ENCODE results near the gene TM4SF4.

TM4SF4 gene

DNA sequence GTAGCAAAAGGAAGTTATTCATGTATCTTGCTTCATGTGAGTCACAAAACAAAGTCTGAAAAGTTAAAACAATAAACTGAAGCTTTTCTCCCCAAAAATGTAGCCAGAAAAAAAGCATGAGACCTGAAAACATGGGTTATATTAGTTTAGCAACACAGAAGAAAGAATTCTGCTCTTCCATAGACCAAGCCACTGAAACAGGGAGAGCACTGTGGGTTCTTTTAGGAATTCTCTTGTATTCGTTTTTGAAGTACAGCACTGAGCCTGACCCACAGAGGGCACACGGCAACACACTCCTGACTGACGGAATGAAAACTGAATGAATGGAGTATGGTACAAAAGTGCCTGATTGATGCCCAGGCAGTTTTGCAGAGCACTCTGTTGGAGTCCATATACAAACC, 66.6 kb downstream of the TM4SF4 start:
- TF ChIP-seq, protein P1, sequence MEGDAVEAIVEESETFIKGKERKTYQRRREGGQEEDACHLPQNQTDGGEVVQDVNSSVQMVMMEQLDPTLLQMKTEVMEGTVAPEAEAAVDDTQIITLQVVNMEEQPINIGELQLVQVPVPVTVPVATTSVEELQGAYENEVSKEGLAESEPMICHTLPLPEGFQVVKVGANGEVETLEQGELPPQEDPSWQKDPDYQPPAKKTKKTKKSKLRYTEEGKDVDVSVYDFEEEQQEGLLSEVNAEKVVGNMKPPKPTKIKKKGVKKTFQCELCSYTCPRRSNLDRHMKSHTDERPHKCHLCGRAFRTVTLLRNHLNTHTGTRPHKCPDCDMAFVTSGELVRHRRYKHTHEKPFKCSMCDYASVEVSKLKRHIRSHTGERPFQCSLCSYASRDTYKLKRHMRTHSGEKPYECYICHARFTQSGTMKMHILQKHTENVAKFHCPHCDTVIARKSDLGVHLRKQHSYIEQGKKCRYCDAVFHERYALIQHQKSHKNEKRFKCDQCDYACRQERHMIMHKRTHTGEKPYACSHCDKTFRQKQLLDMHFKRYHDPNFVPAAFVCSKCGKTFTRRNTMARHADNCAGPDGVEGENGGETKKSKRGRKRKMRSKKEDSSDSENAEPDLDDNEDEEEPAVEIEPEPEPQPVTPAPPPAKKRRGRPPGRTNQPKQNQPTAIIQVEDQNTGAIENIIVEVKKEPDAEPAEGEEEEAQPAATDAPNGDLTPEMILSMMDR (IDR thresholded peaks at IDR 0.05; ENCODE audit: low read depth, low read length, missing control alignments) = no peak

GRCh38 chr3:149542375-149543312, 68.1 kb downstream of the TM4SF4 start:
- DNase-seq (ENCODE audit: low read depth) = no peak
- H3K4me3 ChIP-seq (ENCODE audit: low read depth, low read length) = no peak overlapping the region
- TF ChIP-seq, protein P1 (IDR thresholded peaks at IDR 0.05; ENCODE audit: low read depth, low read length, missing control alignments) = no peak

More for the DNA sequence above, 66.6 kb downstream of the TM4SF4 start:
- DNase-seq (ENCODE audit: low read depth) = no peak
- no peak overlapping the region for H3K4me3 ChIP-seq (ENCODE audit: low read depth, low read length)

- H3K4me3 ChIP-seq (ENCODE audit: low read depth, low read length) = no peak overlapping the region
- TF ChIP-seq, protein P1 (IDR thresholded peaks at IDR 0.05; ENCODE audit: low read depth, low read length, missing control alignments) = no peak
- no peak for DNase-seq (ENCODE audit: low read depth)
Measured at GRCh38 chr3:149545049-149545448, 70.6 kb downstream of the TM4SF4 start.

GRCh38 chr3:149547413-149547812, 72.9 kb downstream of the TM4SF4 start:
- TF ChIP-seq, protein P1 (IDR thresholded peaks at IDR 0.05; ENCODE audit: low read depth, low read length, missing control alignments) = no peak
- H3K4me3 ChIP-seq (ENCODE audit: low read depth, low read length) = no peak overlapping the region
- no peak for DNase-seq (ENCODE audit: low read depth)

- H3K4me3 ChIP-seq (ENCODE audit: low read depth, low read length) = no peak overlapping the region
Measured at GRCh38 chr3:149547954-149548668, 73.6 kb downstream of the TM4SF4 start.

DNA sequence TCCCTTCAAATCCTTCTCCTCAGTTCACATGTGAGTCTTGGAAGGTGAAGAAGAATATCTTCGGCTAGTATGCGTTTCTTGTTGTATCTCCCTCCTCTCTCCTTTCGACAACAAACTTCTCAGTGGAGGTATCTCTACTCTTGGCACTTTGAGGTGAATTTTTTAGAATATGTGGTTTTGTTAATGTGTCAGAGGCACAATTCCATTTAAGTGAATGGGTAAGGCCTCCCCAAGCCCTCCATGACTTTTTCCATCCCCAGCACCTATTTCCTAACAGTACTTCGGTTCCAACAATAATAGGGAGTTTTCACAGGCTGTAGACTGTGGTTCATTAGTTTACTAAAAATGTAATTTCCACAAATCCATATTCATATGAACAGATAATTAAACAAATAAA, 74.2 kb downstream of the TM4SF4 start:
- DNase-seq (ENCODE audit: low read depth) = no peak
- H3K4me3 ChIP-seq (ENCODE audit: low read depth, low read length) = no peak overlapping the region
- TF ChIP-seq, protein P1 (IDR thresholded peaks at IDR 0.05; ENCODE audit: low read depth, low read length, missing control alignments) = no peak

More at GRCh38 chr3:149547954-149548668, 73.6 kb downstream of the TM4SF4 start:
- TF ChIP-seq, protein P1 (IDR thresholded peaks at IDR 0.05; ENCODE audit: low read depth, low read length, missing control alignments) = no peak
- no peak for DNase-seq (ENCODE audit: low read depth)

Data from GM12864 (cell line).